K562 (cell line): Measurements from ENCODE around the gene EDRF1. TPM values are rescaled to one million over a fixed set of nuclear protein-coding genes. Genes with fewer than 3 reads are reported as not detected.

ENCODE experiments used
- ATAC-seq: fragments of 200-7000 bp; cut with Tn5 transposase; 3 replicates; pipeline ENCODE4 v1.9.1; 2020; ENCODE audit warnings: moderate library complexity
- BruUV-seq: library from RNA; stranded (reverse); fragments of 400-500 nt; replicated peaks from 2 replicates; lab custom pipeline; 2021; lab: Mats Ljungman, UMichigan
- CTCF ChIA-PET: fragments of 300-600 bp; formaldehyde crosslinking; extraction: SDS; loops from one replicate; lab custom pipeline; 2021; ENCODE audit warnings: low intra/inter-chr PET ratio; lab: Yijun Ruan, JAX
- POLR2A ChIA-PET: fragments of 300-600, 350-650 bp; sonication (Branson Sonifier 250); formaldehyde crosslinking; extraction: SDS; loops from one replicate; lab custom pipeline; 2021; ENCODE audit warnings: antibody characterized with exemption, inconsistent platforms; lab: Yijun Ruan, JAX
- DNase-seq, 4 experiments: peaks; one replicate each; pipeline versions ENCODE4 v3.0.0 to v3.0.0-alpha.2; 2011 to 2018; ENCODE audit warnings: low spot score in 3 of 4, mixed read lengths in 3 of 4; ENCODE audit errors: extremely low read depth in 1 of 4
- FAIRE-seq: peaks from 2 replicates; lab custom pipeline; 2011; peaks lifted over from hg19 to GRCh38; lab: Jason Lieb, UNC
- H2AFZ ChIP-seq: 2 replicates; pipeline ENCODE4 v1.6.0; 2011; ENCODE audit warnings: low read depth, low read length, control low read depth, inconsistent platforms
- H3K27ac ChIP-seq: fragments of 200-600 bp; 3 replicates; pipeline ENCODE4 v1.8.0; 2011; ENCODE audit warnings: low read depth, mild to moderate bottlenecking, control low read depth, inconsistent platforms, low read length, moderate library complexity, mixed read lengths; ENCODE audit errors: extremely low read depth
- H3K27me3 ChIP-seq, 2 experiments: fragments of 300-600 bp in 1 of 2; 2 replicates in 1 of 2; 3 replicates in 1 of 2; pipeline versions ENCODE4 v1.6.0 to v1.8.0; 2011; ENCODE audit warnings: inconsistent platforms in 2 of 2, low read length in 2 of 2, mild to moderate bottlenecking in 1 of 2, mixed read lengths in 1 of 2, moderate library complexity in 1 of 2; ENCODE audit not compliant: control insufficient read depth in 2 of 2, insufficient read depth in 2 of 2
- H3K36me3 ChIP-seq: fragments of 300-600 bp; 3 replicates; pipeline ENCODE4 v1.8.0; 2011; ENCODE audit warnings: mild to moderate bottlenecking, low read length, inconsistent platforms; ENCODE audit not compliant: control insufficient read depth, insufficient read depth
- H3K4me1 ChIP-seq, 2 experiments: fragments of 200-600 bp in 1 of 2; replicated peaks in 1 of 2; 2 replicates in 1 of 2; 3 replicates in 1 of 2; pipeline versions ENCODE4 v1.5.1 to v1.8.0; 2011; ENCODE audit warnings: inconsistent platforms in 2 of 2, low read length in 2 of 2, mild to moderate bottlenecking in 1 of 2, mixed read lengths in 1 of 2, moderate library complexity in 1 of 2; ENCODE audit not compliant: control insufficient read depth in 2 of 2, insufficient read depth in 2 of 2
- H3K4me2 ChIP-seq: 2 replicates; pipeline ENCODE4 v1.6.1; 2011; ENCODE audit warnings: low read length, control low read depth, inconsistent platforms, mixed read lengths; ENCODE audit not compliant: insufficient read depth
- H3K4me3 ChIP-seq: fragments of 200-600 bp; sonication (generic), shearing (Covaris generic); 2 replicates; pipeline ENCODE4 v1.5.1; 2016; ENCODE audit warnings: control low read depth, inconsistent platforms
- H3K79me2 ChIP-seq: fragments of 200-600 bp; 3 replicates; pipeline ENCODE4 v1.8.0; 2011; ENCODE audit warnings: low read length, inconsistent platforms; ENCODE audit not compliant: control insufficient read depth, insufficient read depth
- H3K9ac ChIP-seq, 2 experiments: 2 replicates each; pipeline versions ENCODE4 v1.6.0 to v1.6.1; 2011; ENCODE audit warnings: low read depth in 2 of 2, low read length in 2 of 2, control low read depth in 1 of 2, inconsistent platforms in 1 of 2, mild to moderate bottlenecking in 1 of 2, mixed read lengths in 1 of 2; ENCODE audit not compliant: insufficient read depth in 1 of 2
- H3K9me1 ChIP-seq: one replicate; pipeline ENCODE4 v1.6.0; 2011; ENCODE audit warnings: inconsistent platforms, mild to moderate bottlenecking, low read length, moderate library complexity; ENCODE audit not compliant: control insufficient read depth, insufficient read depth
- H3K9me3 ChIP-seq: replicated peaks from 2 replicates; pipeline ENCODE4 v1.5.1; 2011; ENCODE audit warnings: low read depth, low read length, inconsistent platforms; ENCODE audit not compliant: control insufficient read depth, insufficient read depth
- H4K20me1 ChIP-seq: replicated peaks from 2 replicates; pipeline ENCODE4 v1.6.1; 2011; ENCODE audit warnings: low read length, inconsistent platforms, mixed read lengths; ENCODE audit not compliant: control insufficient read depth, insufficient read depth
- ADNP ChIP-seq: fragments of 200-800 bp; sonication (Bioruptor generic); IDR thresholded peaks from 2 replicates; pipeline ENCODE4 v1.6.1; 2016; ENCODE audit warnings: missing genetic modification characterization, missing compliant biosample characterization
- ARID2 ChIP-seq: fragments of 450-650 bp; IDR thresholded peaks from 2 replicates; pipeline ENCODE4 v1.6.1; 2017; ENCODE audit warnings: antibody characterized with exemption, mild to moderate bottlenecking
- CBX3 ChIP-seq, 2 experiments: IDR thresholded peaks; 1 replicate in 1 of 2; 2 replicates in 1 of 2; pipeline ENCODE4 v1.6.1; 2012; ENCODE audit warnings: inconsistent platforms in 2 of 2, low read length in 2 of 2, borderline replicate concordance in 1 of 2, control low read depth in 1 of 2
- CEBPZ ChIP-seq: fragments of 150-350 bp; IDR thresholded peaks from 2 replicates; pipeline ENCODE4 v1.6.1; 2014; ENCODE audit warnings: low read depth, mild to moderate bottlenecking, low read length, borderline replicate concordance
- CHD1 ChIP-seq: fragments of 200-600 bp; sonication (generic); IDR thresholded peaks from one replicate; pipeline ENCODE4 v1.6.1; 2012; ENCODE audit warnings: mild to moderate bottlenecking, moderate library complexity, low read length, inconsistent platforms
- CTCFL ChIP-seq: IDR thresholded peaks from 2 replicates; pipeline ENCODE4 v1.6.1; 2011; ENCODE audit warnings: borderline replicate concordance, low read depth, mild to moderate bottlenecking, moderate library complexity, low read length; ENCODE audit not compliant: insufficient read depth, poor library complexity, severe bottlenecking
- ELF1 ChIP-seq: fragments of 200-800 bp; sonication (Bioruptor generic); IDR thresholded peaks from 2 replicates; pipeline ENCODE4 v1.6.1; 2016; ENCODE audit warnings: missing genetic modification characterization, missing compliant biosample characterization
- KAT7 ChIP-seq: sonication (generic); formaldehyde crosslinking; IDR thresholded peaks from 2 replicates; pipeline ENCODE4 v1.8.0; 2022; ENCODE audit warnings: missing genetic modification reagents, mild to moderate bottlenecking, borderline replicate concordance
- MYBL2 ChIP-seq, 2 experiments: fragments of 450-650 bp in 1 of 2; sonication (generic) in 1 of 2; formaldehyde crosslinking in 1 of 2; IDR thresholded peaks; 2 replicates each; pipeline versions ENCODE4 v1.6.1 to v1.8.1; 2017 to 2022; ENCODE audit warnings: borderline replicate concordance in 1 of 2, inconsistent platforms in 1 of 2, low read depth in 1 of 2, mild to moderate bottlenecking in 1 of 2, missing genetic modification reagents in 1 of 2, moderate library complexity in 1 of 2
- SLC30A9 ChIP-seq: fragments of 250-450 bp; sonication (Bioruptor Pico); IDR thresholded peaks from 2 replicates; pipeline ENCODE4 v1.8.0; 2022; ENCODE audit warnings: mild to moderate bottlenecking, moderate library complexity
- TCF15 ChIP-seq: fragments of 250-450 bp; sonication (Bioruptor Pico); IDR thresholded peaks from 2 replicates; pipeline ENCODE4 v1.8.0; 2022; ENCODE audit warnings: moderate library complexity, mild to moderate bottlenecking, inconsistent platforms
- ZNF766 ChIP-seq: fragments of 200-800 bp; sonication (Bioruptor generic); conservative IDR thresholded peaks from 2 replicates; pipeline ENCODE4 v1.6.1; 2016; ENCODE audit warnings: missing genetic modification characterization, missing compliant biosample characterization
- WGBS: fragments of 100-300 bp; shearing (Covaris generic); methylation state at CpG from one replicate; pipeline ENCODE4 v1.1.6; 2016; ENCODE audit warnings: low coverage, mixed read lengths; ENCODE audit not compliant: insufficient coverage; ENCODE audit errors: missing lambda C conversion rate; 5-methylcytosine and 5-hydroxymethylcytosine counted together
- in situ Hi-C: fragments of 300-500 bp; cut with MboI; formaldehyde crosslinking; loops from 4 replicates; pipeline ENCODE4 v1.15.0; 2018; ENCODE audit warnings: inconsistent platforms, mixed read lengths
- intact Hi-C: fragments of 100-400 bp; cut with micrococcal nuclease; formaldehyde crosslinking; loops from 2 replicates; pipeline ENCODE4 v1.14.2; 2022
- polyA plus RNA-seq, 8 experiments: library from polyadenylated mRNA; depleted of rRNA in 4 of 8; stranded (reverse) in 5 of 8; unstranded in 3 of 8; fragments of >200 nt; fragmentation: Nextera tagmentation in 2 of 8; fragmentation: Illumina TruSeq in 1 of 8; extraction: Ambion mirVana in 2 of 8; extraction: Trizol in 1 of 8; gene quantifications; 2 replicates each; pipeline versions ENCODE4 v1.2.1 to v1.2.3, GENCODE V29; 2011 to 2014; ENCODE audit warnings: inconsistent platforms in 1 of 8, missing spikeins in 1 of 8
- total RNA-seq, 7 experiments: library from RNA; depleted of rRNA in 6 of 7; stranded (reverse); fragments of >200 nt in 6 of 7; fragmentation: Illumina TruSeq in 2 of 7; extraction: Trizol in 2 of 7; gene quantifications; 2 replicates each; pipeline versions ENCODE4 v1.2.1 to v1.2.3, GENCODE V29; 2011 to 2021; ENCODE audit warnings: low replicate concordance in 1 of 7

The EDRF1 gene
- total and polyA plus RNA-seq, 9 of the 15 experiments (the other 6 are each of a cell fraction or from before 2014, with no cell fraction given), result 7.6 to 26.0 (median 18.6) TPM

GRCh38 chr10:125747417-125747816 is 27.9 kb downstream of the EDRF1 start:
- ChIA-PET POLR2A (no interaction called here), CTCF (no interaction called here)
- no TSS peak for BruUV-seq
- H3K79me2 ChIP-seq, result no peaks in the 10 kb centered on the region
- TF ChIP-seq ADNP (tag) (no peak), ARID2 (no peak), KAT7 (no peak), TCF15 (CRISPR knock-in tag) (no peak), CEBPZ (no peak), ELF1 (tag) (no peak), ZNF766 (CRISPR knock-in tag) (no peak), SLC30A9 (CRISPR knock-in tag) (no peak), CBX3 (IDR thresholded peaks at IDR 0.05; ENCODE audit: borderline replicate concordance in 1 of 2, low read length in 2 of 2) (no peak), CTCFL (no peak), CHD1 (no peak), MYBL2 (IDR thresholded peaks at IDR 0.05; ENCODE audit: low read depth) (no peak), MYBL2 (CRISPR knock-in tag; IDR thresholded peaks at IDR 0.05; ENCODE audit: borderline replicate concordance) (no peak)
- in situ Hi-C loops, result no loop called here
- no peak for FAIRE-seq
- no peak overlapping the region for H3K4me2 ChIP-seq
- no peak overlapping the region for H3K4me3 ChIP-seq
- H2AFZ ChIP-seq, result no peak overlapping the region
- no peaks in the 10 kb centered on the region for H3K4me1 ChIP-seq
- WGBS, result 75% methylated on average over 5 of the region's 5 CpGs
- H4K20me1 ChIP-seq, result no peaks in the 10 kb centered on the region
- H3K9ac ChIP-seq, result no peak overlapping the region
- ATAC-seq, result no peak
- peaks cover 75% of the 10 kb centered on the region for H3K36me3 ChIP-seq
- no peak for DNase-seq
- no peak overlapping the region for H3K27ac ChIP-seq
- intact Hi-C loops, result no loop called here
- no peaks in the 10 kb centered on the region for H3K9me3 ChIP-seq
- no peaks in the 10 kb centered on the region for H3K27me3 ChIP-seq
- no peaks in the 10 kb centered on the region for H3K9me1 ChIP-seq
